Measurements from ENCODE around the gene MINDY2. TPM values are rescaled to one million over a fixed set of nuclear protein-coding genes. Genes with fewer than 3 reads are reported as not detected.
"Not testable (repeated sequence)": the region's sequence is repeated elsewhere in the genome, so short reads cannot be mapped to it uniquely, and the experiment has no call there.

The MINDY2 gene
- total RNA-seq, 1 donor from 2014 or later = 36.5 TPM

GRCh38 chr15:58833681-58834426, 62.8 kb downstream of the MINDY2 start:
- not testable (repeated sequence) for DNase-seq

GRCh38 chr15:58839485-58839884, 68.4 kb downstream of the MINDY2 start:
- DNase-seq = no peak

GRCh38 chr15:58840048-58840447, 68.9 kb downstream of the MINDY2 start:
- no peak for DNase-seq

GRCh38 chr15:58842713-58843396, 71.8 kb downstream of the MINDY2 start:
- DNase-seq = no peak

- DNase-seq = not testable (repeated sequence)
Observed at GRCh38 chr15:58851205-58851604, 80.1 kb downstream of the MINDY2 start.

- no peak for DNase-seq
Observed at GRCh38 chr15:58852347-58852746, 81.2 kb downstream of the MINDY2 start.

GRCh38 chr15:58854593-58854992, 83.5 kb downstream of the MINDY2 start:
- DNase-seq = no peak

- DNase-seq = no peak
Observed at GRCh38 chr15:58856086-58856485, 85.0 kb downstream of the MINDY2 start.

GRCh38 chr15:58856621-58857020, 85.5 kb downstream of the MINDY2 start:
- DNase-seq = not testable (repeated sequence)

GRCh38 chr15:58862326-58862725, 91.2 kb downstream of the MINDY2 start:
- DNase-seq = no peak

GRCh38 chr15:58864602-58865424, 93.7 kb downstream of the MINDY2 start:
- DNase-seq = no peak

- no peak for DNase-seq
Observed at GRCh38 chr15:58865425-58865880, 94.4 kb downstream of the MINDY2 start.

GRCh38 chr15:58867926-58868325, 96.8 kb downstream of the MINDY2 start:
- DNase-seq = no peak

GRCh38 chr15:58870451-58870850, 99.3 kb downstream of the MINDY2 start:
- no peak for DNase-seq

- no peak for DNase-seq
Observed at GRCh38 chr15:58873267-58873666, 102.2 kb downstream of the MINDY2 start.

GRCh38 chr15:58875343-58875742, 104.2 kb downstream of the MINDY2 start:
- DNase-seq = no peak

GRCh38 chr15:58876306-58877106, 105.4 kb downstream of the MINDY2 start:
- DNase-seq = no peak

GRCh38 chr15:58877999-58878825, 107.1 kb downstream of the MINDY2 start:
- DNase-seq = no peak

GRCh38 chr15:58880320-58880719, 109.2 kb downstream of the MINDY2 start:
- no peak for DNase-seq

GRCh38 chr15:58882243-58882642, 111.1 kb downstream of the MINDY2 start:
- DNase-seq = no peak

- not testable (repeated sequence) for DNase-seq
Observed at GRCh38 chr15:58883926-58884325, 112.8 kb downstream of the MINDY2 start.
